HCT116 (cell line): ENCODE results near the gene GATC. TPM values are rescaled to one million over a fixed set of nuclear protein-coding genes. Genes with fewer than 3 reads are reported as not detected.

Source experiments
- ATAC-seq: fragments of 200-7000 bp; cut with Tn5 transposase; 2 replicates; pipeline ENCODE4 v1.9.1; 2020; ENCODE audit warnings: mild to moderate bottlenecking, moderate library complexity
- BruUV-seq: library from RNA; stranded (reverse); fragments of 400-500 nt; replicated peaks from 2 replicates; lab custom pipeline; 2021; lab: Mats Ljungman, UMichigan
- CTCF ChIA-PET: fragments of 300-600 bp; sonication (Branson Sonifier 250); formaldehyde crosslinking; loops from one replicate; lab custom pipeline; 2021; ENCODE audit warnings: antibody characterized with exemption; lab: Charles Lee
- POLR2A ChIA-PET: fragments of 300-600, 350-600 bp; sonication (Branson Sonifier 250); formaldehyde crosslinking; loops from one replicate; lab custom pipeline; 2021; ENCODE audit warnings: antibody characterized with exemption; lab: Charles Lee
- RAD21 ChIA-PET, 2 experiments: fragments of 300-600 bp; sonication (Branson Sonifier 250); formaldehyde crosslinking; loops; one replicate each; lab custom pipeline; 2023; ENCODE audit warnings: low total read pairs in 2 of 2; ENCODE audit not compliant: uncharacterized antibody in 2 of 2, unreplicated experiment in 2 of 2, low non-redundant PET in 1 of 2; lab: Charles Lee
- DNase-seq: peaks from one replicate; pipeline ENCODE4 v3.0.0-alpha.2; 2010; ENCODE audit warnings: low read depth, low spot score
- H2AFZ ChIP-seq: fragments of 200-600 bp; shearing (Covaris generic), sonication (generic); 2 replicates; pipeline ENCODE4 v1.6.1; 2017; ENCODE audit warnings: low read depth, mixed run types, mixed read lengths, antibody characterized with exemption, low read length; ENCODE audit not compliant: poor library complexity, severe bottlenecking
- H3K27ac ChIP-seq: 2 replicates; pipeline ENCODE4 v1.5.1; 2012; ENCODE audit warnings: low read depth, low read length
- H3K27me3 ChIP-seq: fragments of 200-600 bp; sonication (generic); 2 replicates; pipeline ENCODE4 v1.6.1; 2016; ENCODE audit warnings: mixed run types, low read length, mixed read lengths; ENCODE audit not compliant: insufficient read depth
- H3K36me3 ChIP-seq, 2 experiments: fragments of 200-500 bp in 1 of 2; fragments of 200-600 bp in 1 of 2; sonication (Bioruptor generic) in 1 of 2; sonication (generic) in 1 of 2; 2 replicates each; pipeline versions ENCODE4 v1.5.1 to v1.6.1; 2014 to 2016; ENCODE audit warnings: low read length in 2 of 2, inconsistent platforms in 1 of 2, mixed read lengths in 1 of 2, mixed run types in 1 of 2; ENCODE audit not compliant: insufficient read depth in 2 of 2, control insufficient read depth in 1 of 2
- H3K4me1 ChIP-seq, 2 experiments: fragments of 200-600 bp in 1 of 2; sonication (generic) in 1 of 2; 2 replicates each; pipeline versions ENCODE4 v1.5.1 to v1.6.1; 2012 to 2017; ENCODE audit warnings: low read length in 2 of 2, inconsistent platforms in 1 of 2, mild to moderate bottlenecking in 1 of 2, mixed read lengths in 1 of 2, mixed run types in 1 of 2, moderate library complexity in 1 of 2; ENCODE audit not compliant: insufficient read depth in 2 of 2, control insufficient read depth in 1 of 2
- H3K4me2 ChIP-seq: fragments of 200-600 bp; sonication (generic); 2 replicates; pipeline ENCODE4 v1.6.1; 2017; ENCODE audit warnings: mixed run types, low read length, mixed read lengths
- H3K4me3 ChIP-seq, 2 experiments: fragments of 200-600 bp in 1 of 2; sonication (generic) in 1 of 2; replicated peaks in 1 of 2; 2 replicates each; pipeline ENCODE4 v1.5.1; 2011 to 2016; ENCODE audit warnings: low read length in 2 of 2, control low read depth in 1 of 2, low read depth in 1 of 2, mild to moderate bottlenecking in 1 of 2, mixed read lengths in 1 of 2, mixed run types in 1 of 2
- H3K79me2 ChIP-seq: fragments of 200-600 bp; sonication (generic); 2 replicates; pipeline ENCODE4 v1.6.1; 2017; ENCODE audit warnings: mild to moderate bottlenecking, mixed run types, low read length, moderate library complexity, mixed read lengths; ENCODE audit not compliant: insufficient read depth
- H3K9ac ChIP-seq: fragments of 200-600 bp; sonication (generic); 2 replicates; pipeline ENCODE4 v1.6.1; 2016; ENCODE audit warnings: low read length, mixed read lengths
- H3K9me2 ChIP-seq: fragments of 200-600 bp; sonication (generic), shearing (Covaris generic); 2 replicates; pipeline ENCODE4 v1.6.1; 2017; ENCODE audit warnings: mixed run types, mild to moderate bottlenecking, moderate library complexity; ENCODE audit not compliant: insufficient read depth
- H3K9me3 ChIP-seq, 2 experiments: fragments of 200-500 bp in 1 of 2; fragments of 200-600 bp in 1 of 2; sonication (Bioruptor generic) in 1 of 2; sonication (generic) in 1 of 2; 2 replicates each; pipeline ENCODE4 v1.6.1; 2014 to 2017; ENCODE audit warnings: low read length in 2 of 2, mixed read lengths in 2 of 2, inconsistent platforms in 1 of 2, low read depth in 1 of 2, mild to moderate bottlenecking in 1 of 2, mixed run types in 1 of 2, moderate library complexity in 1 of 2; ENCODE audit not compliant: control insufficient read depth in 1 of 2, insufficient read depth in 1 of 2
- H4K20me1 ChIP-seq: fragments of 200-600 bp; sonication (generic), shearing (Covaris generic); 2 replicates; pipeline ENCODE4 v1.6.1; 2017; ENCODE audit warnings: mixed run types, mild to moderate bottlenecking, moderate library complexity; ENCODE audit not compliant: insufficient read depth
- CBX3 ChIP-seq: IDR thresholded peaks from 2 replicates; pipeline ENCODE4 v1.6.1; 2012; ENCODE audit warnings: low read depth
- CEBPB ChIP-seq: IDR thresholded peaks from 2 replicates; pipeline ENCODE4 v1.6.1; 2012; ENCODE audit warnings: low read depth
- CTCF ChIP-seq, 3 experiments: fragments of 200-600 bp in 1 of 3; sonication (generic) in 1 of 3; IDR thresholded peaks in 2 of 3; conservative IDR thresholded peaks in 1 of 3; 2 replicates each; pipeline ENCODE4 v1.5.1; 2012 to 2017; ENCODE audit warnings: low read depth in 2 of 3, low read length in 2 of 3, antibody characterized with exemption in 1 of 3, borderline replicate concordance in 1 of 3, control low read depth in 1 of 3, mild to moderate bottlenecking in 1 of 3, mixed read lengths in 1 of 3, mixed run types in 1 of 3, moderate library complexity in 1 of 3; ENCODE audit not compliant: insufficient read depth in 1 of 3
- EZH2 ChIP-seq: fragments of 200-600 bp; sonication (generic); IDR thresholded peaks from 2 replicates; pipeline ENCODE4 v1.6.1; 2017; ENCODE audit warnings: antibody characterized with exemption, mixed run types
- EZH2phosphoT487 ChIP-seq: fragments of 200-600 bp; IDR thresholded peaks from 2 replicates; pipeline ENCODE4 v1.6.1; 2018; ENCODE audit warnings: antibody characterized with exemption, borderline replicate concordance
- JUND ChIP-seq: IDR thresholded peaks from 2 replicates; pipeline ENCODE4 v1.6.1; 2012
- POLR2A ChIP-seq: IDR thresholded peaks from 2 replicates; pipeline ENCODE4 v1.7.0; 2011; ENCODE audit warnings: borderline replicate concordance; ENCODE audit not compliant: insufficient read depth, insufficient read length; ENCODE audit errors: extremely low read depth
- POLR2AphosphoS5 ChIP-seq: IDR thresholded peaks from 2 replicates; pipeline ENCODE4 v1.6.1; 2011; ENCODE audit warnings: mild to moderate bottlenecking, low read depth, low read length, moderate library complexity
- RAD21 ChIP-seq: IDR thresholded peaks from 2 replicates; pipeline ENCODE4 v1.6.1; 2012; ENCODE audit warnings: low read depth, mild to moderate bottlenecking
- REST ChIP-seq: IDR thresholded peaks from 2 replicates; pipeline ENCODE4 v1.6.1; 2012; ENCODE audit warnings: low read depth
- SIN3A ChIP-seq: IDR thresholded peaks from 2 replicates; pipeline ENCODE4 v1.6.1; 2012; ENCODE audit warnings: low read depth
- TCF7L2 ChIP-seq: IDR thresholded peaks from 2 replicates; pipeline ENCODE4 v1.7.0; 2011; ENCODE audit warnings: borderline replicate concordance, inconsistent platforms; ENCODE audit not compliant: insufficient read depth, insufficient read length; ENCODE audit errors: extremely low read depth
- YY1 ChIP-seq: IDR thresholded peaks from 2 replicates; pipeline ENCODE4 v1.6.1; 2011; ENCODE audit warnings: low read length, low read depth, moderate library complexity, mild to moderate bottlenecking; ENCODE audit not compliant: insufficient replicate concordance; ENCODE audit errors: extremely low read depth
- ZBTB33 ChIP-seq: IDR thresholded peaks from 2 replicates; pipeline ENCODE4 v1.6.1; 2011; ENCODE audit warnings: mild to moderate bottlenecking, low read length, moderate library complexity; ENCODE audit not compliant: insufficient replicate concordance; ENCODE audit errors: extremely low read depth
- ZNF274 ChIP-seq: fragments of 200-500 bp; sonication (Bioruptor generic); IDR thresholded peaks from 2 replicates; pipeline ENCODE4 v1.6.1; 2014; ENCODE audit warnings: mild to moderate bottlenecking, low read depth, low read length, inconsistent platforms
- intact Hi-C: fragments of 100-400 bp; cut with micrococcal nuclease; formaldehyde crosslinking; loops from 2 replicates; pipeline ENCODE4 v1.10.0; 2022
- total RNA-seq: library from RNA; stranded (reverse); gene quantifications from one replicate; pipeline ENCODE4 v1.2.1, GENCODE V29; 2021; ENCODE audit not compliant: unreplicated experiment
- TF ChIP-seq, protein P1 (sequence below): IDR thresholded peaks from 2 replicates; pipeline ENCODE4 v1.6.1; 2012
- TF ChIP-seq, protein P2 (sequence below): IDR thresholded peaks from 2 replicates; pipeline ENCODE4 v1.6.1; 2012

GATC gene
- total RNA-seq, 1 experiment from 2014 or later = 48.7 TPM

DNA sequence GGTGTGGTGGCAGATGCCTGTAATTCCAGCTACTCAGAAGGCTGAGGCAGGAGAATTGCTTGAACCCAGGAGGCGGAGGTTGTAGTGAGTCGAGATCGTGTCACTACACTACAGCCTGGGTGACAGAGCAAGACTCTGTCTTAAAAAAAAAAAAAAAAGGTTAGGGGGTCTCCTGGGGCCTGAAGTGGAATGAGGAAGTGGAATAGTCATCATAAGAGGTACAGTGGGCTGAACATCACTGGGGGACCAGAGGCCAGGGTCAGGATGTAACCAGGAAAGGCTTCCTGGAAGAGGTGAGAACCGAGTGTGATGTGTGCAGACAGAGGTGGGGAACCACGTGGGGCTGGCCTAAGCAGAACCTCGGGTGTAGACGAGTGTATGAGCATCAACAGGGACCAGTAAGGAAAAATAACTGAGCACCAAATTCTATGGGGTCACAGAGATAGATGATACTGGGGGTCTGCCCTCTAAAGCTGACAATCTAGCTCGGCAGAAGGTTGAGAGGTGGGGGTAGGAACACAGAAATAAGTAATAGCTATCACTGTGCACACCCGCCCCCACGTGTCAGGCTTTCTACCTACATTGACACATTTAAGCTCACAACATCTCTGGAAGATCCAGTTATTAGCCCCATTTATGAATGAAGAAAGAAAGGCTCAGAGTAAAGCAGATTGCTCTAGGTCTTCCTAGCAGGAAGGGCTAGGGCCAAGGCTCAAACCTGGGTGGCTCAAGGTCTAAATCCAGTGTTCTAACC, 13.3 kb upstream of the GATC start:
- Histone ChIP-seq H3K36me3 (no peaks in the 10 kb centered on the region), H3K9ac (no peak overlapping the region), H4K20me1 (no peaks in the 10 kb centered on the region), H2AFZ (no peak overlapping the region), H3K4me3 (no peak overlapping the region), H3K27me3 (no peaks in the 10 kb centered on the region), H3K9me3 (no peaks in the 10 kb centered on the region; a peak in 1 of 4 replicates), H3K79me2 (peaks cover under 1% of the 10 kb centered on the region; the same call in 1 of the 2 replicates), H3K9me2 (no peaks in the 10 kb centered on the region), H3K27ac (no peak overlapping the region), H3K4me2 (no peak overlapping the region)
- intact Hi-C loops = loop anchor here (10.0 kb wide), 2 partner anchors 198 to 212 kb away; partner anchors contain the start of gene CABP1
- DNase-seq = no peak
- no TSS peak for BruUV-seq
- CTCF ChIA-PET = no interaction called here
- POLR2A ChIA-PET = no interaction called here
- no peak for TF ChIP-seq RAD21
- no peak for TF ChIP-seq TCF7L2
- TF ChIP-seq ZNF274 = no peak
- TF ChIP-seq CTCF (IDR thresholded peaks at IDR 0.05 in 2 of 3, conservative IDR thresholded peaks at IDR 0.05 in 1 of 3; ENCODE audit: borderline replicate concordance in 1 of 3, insufficient read depth in 1 of 3, low read depth in 2 of 3, low read length in 2 of 3) = no peak
- TF ChIP-seq, protein P1, sequence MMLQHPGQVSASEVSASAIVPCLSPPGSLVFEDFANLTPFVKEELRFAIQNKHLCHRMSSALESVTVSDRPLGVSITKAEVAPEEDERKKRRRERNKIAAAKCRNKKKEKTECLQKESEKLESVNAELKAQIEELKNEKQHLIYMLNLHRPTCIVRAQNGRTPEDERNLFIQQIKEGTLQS = no peak
- no peak for TF ChIP-seq REST
- no peak for TF ChIP-seq POLR2AphosphoS5
- no peak for TF ChIP-seq ZBTB33
- TF ChIP-seq, protein P2, sequence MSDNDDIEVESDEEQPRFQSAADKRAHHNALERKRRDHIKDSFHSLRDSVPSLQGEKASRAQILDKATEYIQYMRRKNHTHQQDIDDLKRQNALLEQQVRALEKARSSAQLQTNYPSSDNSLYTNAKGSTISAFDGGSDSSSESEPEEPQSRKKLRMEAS = no peak
- no peak for TF ChIP-seq POLR2A
- TF ChIP-seq CBX3 = no peak
- TF ChIP-seq CEBPB = no peak
- TF ChIP-seq JUND = no peak
- TF ChIP-seq YY1 = no peak
- TF ChIP-seq EZH2 = no peak
- no peak for TF ChIP-seq EZH2phosphoT487
- TF ChIP-seq SIN3A = no peak
- TF ChIP-seq, all 23 proteins: peak for 0
- no peak for ATAC-seq
- peaks cover 3 to 35% of the 10 kb centered on the region in 2 experiments; a peak in 3 of 4 replicates for H3K4me1 ChIP-seq
- RAD21 ChIA-PET = no interaction called here
